HEK293 (cell line): ENCODE measurements around the gene FKBP8.

Experiments used
- BCL11A ChIP-seq: fragments of 450-650 bp; formaldehyde crosslinking; IDR thresholded peaks from 2 replicates; pipeline ENCODE4 v1.5.1; 2016; ENCODE audit warnings: low read depth, missing biosample characterization, missing genetic modification characterization
- CTCF ChIP-seq: fragments of 450-650 bp; formaldehyde crosslinking; IDR thresholded peaks from 2 replicates; pipeline ENCODE4 v1.5.1; 2016; ENCODE audit warnings: missing biosample characterization, missing genetic modification characterization
- REST ChIP-seq: fragments of 450-650 bp; formaldehyde crosslinking; IDR thresholded peaks from 2 replicates; pipeline ENCODE4 v1.5.1; 2016; ENCODE audit warnings: missing biosample characterization, missing genetic modification characterization
- SP3 ChIP-seq: fragments of 450-650 bp; formaldehyde crosslinking; IDR thresholded peaks from 2 replicates; pipeline ENCODE4 v1.5.1; 2016; ENCODE audit warnings: missing biosample characterization, missing genetic modification characterization
- ZBTB17 ChIP-seq: fragments of 450-650 bp; formaldehyde crosslinking; IDR thresholded peaks from 2 replicates; pipeline ENCODE4 v1.5.1; 2016; ENCODE audit warnings: missing biosample characterization, missing genetic modification characterization
- ZNF148 ChIP-seq: fragments of 450-650 bp; formaldehyde crosslinking; IDR thresholded peaks from 2 replicates; pipeline ENCODE4 v1.5.0; 2017; ENCODE audit warnings: missing biosample characterization, missing genetic modification characterization, borderline replicate concordance
- ZNF416 ChIP-seq: fragments of 450-650 bp; formaldehyde crosslinking; IDR thresholded peaks from 2 replicates; pipeline ENCODE4 v1.5.1; 2016; ENCODE audit warnings: missing biosample characterization, missing genetic modification characterization
- ZNF776 ChIP-seq: fragments of 450-650 bp; formaldehyde crosslinking; IDR thresholded peaks from 2 replicates; pipeline ENCODE4 v1.5.0; 2017; ENCODE audit warnings: missing biosample characterization, missing genetic modification characterization, borderline replicate concordance

GRCh38 chr19:18500799-18501198 lies 42.6 kb downstream of the FKBP8 start:
- TF ChIP-seq CTCF (tag by site-specific recombination) = no peak
- no peak for TF ChIP-seq ZNF148 (tag by site-specific recombination)
- no peak for TF ChIP-seq ZNF776 (tag by site-specific recombination)
- no peak for TF ChIP-seq SP3 (tag by site-specific recombination)
- TF ChIP-seq ZNF416 (tag by site-specific recombination) = no peak
- TF ChIP-seq BCL11A (tag by site-specific recombination) = no peak
- TF ChIP-seq REST (tag by site-specific recombination) = no peak
- no peak for TF ChIP-seq ZBTB17 (tag by site-specific recombination)
